ENCODE measurements around the gene JUN.

Gene JUN

DNA sequence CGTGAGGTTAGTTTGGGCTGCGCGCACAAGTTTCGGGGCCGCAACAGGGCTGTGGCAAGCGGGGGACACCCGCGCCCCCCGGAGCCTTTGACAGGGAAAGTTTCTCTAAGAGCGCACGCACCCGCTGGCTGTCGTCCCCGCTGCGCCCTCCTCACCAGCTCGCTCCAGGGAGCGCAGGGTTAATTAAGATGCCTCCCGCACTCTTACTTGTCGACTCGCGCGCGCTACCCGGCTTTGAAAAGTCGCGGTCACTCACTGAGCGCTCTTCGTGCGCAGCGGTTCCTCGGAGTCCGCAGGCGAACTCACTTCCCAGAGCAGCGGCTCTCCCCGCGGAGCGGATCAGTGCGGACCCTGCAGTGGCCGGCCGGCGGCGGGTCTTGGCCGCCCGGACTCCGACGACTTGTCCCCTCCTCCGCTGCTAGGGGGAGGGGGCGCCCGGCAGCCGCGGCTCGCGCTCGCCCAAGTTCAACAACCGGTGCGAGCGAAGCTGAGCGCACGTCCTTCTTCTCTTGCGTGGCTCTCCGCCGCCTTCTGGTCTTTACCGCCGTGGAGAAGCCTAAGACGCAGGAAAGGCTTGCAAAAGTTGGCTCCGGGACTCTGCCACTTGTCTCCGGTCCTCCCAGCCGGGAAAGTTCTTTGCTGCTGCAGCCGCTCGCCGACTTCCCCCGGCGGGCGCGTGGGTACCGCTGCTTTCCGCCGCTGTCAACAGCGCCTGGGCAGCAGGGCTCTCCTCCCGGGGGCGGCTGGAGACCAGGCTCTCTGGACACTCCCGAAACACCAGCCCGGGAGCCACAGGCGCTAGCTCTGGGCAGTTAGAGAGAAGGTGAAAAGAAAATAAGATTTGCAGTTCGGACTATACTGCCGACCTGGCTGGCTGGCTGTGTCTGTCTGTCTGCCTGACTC lies 506 bp downstream of the JUN start (continued):
- TF ChIP-seq, protein P1, sequence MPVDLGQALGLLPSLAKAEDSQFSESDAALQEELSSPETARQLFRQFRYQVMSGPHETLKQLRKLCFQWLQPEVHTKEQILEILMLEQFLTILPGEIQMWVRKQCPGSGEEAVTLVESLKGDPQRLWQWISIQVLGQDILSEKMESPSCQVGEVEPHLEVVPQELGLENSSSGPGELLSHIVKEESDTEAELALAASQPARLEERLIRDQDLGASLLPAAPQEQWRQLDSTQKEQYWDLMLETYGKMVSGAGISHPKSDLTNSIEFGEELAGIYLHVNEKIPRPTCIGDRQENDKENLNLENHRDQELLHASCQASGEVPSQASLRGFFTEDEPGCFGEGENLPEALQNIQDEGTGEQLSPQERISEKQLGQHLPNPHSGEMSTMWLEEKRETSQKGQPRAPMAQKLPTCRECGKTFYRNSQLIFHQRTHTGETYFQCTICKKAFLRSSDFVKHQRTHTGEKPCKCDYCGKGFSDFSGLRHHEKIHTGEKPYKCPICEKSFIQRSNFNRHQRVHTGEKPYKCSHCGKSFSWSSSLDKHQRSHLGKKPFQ (tag by site-specific recombination; IDR thresholded peaks at IDR 0.05): 0 out of 2 replicates have a peak, but pooled peaks have one; percentile 30

DNA sequence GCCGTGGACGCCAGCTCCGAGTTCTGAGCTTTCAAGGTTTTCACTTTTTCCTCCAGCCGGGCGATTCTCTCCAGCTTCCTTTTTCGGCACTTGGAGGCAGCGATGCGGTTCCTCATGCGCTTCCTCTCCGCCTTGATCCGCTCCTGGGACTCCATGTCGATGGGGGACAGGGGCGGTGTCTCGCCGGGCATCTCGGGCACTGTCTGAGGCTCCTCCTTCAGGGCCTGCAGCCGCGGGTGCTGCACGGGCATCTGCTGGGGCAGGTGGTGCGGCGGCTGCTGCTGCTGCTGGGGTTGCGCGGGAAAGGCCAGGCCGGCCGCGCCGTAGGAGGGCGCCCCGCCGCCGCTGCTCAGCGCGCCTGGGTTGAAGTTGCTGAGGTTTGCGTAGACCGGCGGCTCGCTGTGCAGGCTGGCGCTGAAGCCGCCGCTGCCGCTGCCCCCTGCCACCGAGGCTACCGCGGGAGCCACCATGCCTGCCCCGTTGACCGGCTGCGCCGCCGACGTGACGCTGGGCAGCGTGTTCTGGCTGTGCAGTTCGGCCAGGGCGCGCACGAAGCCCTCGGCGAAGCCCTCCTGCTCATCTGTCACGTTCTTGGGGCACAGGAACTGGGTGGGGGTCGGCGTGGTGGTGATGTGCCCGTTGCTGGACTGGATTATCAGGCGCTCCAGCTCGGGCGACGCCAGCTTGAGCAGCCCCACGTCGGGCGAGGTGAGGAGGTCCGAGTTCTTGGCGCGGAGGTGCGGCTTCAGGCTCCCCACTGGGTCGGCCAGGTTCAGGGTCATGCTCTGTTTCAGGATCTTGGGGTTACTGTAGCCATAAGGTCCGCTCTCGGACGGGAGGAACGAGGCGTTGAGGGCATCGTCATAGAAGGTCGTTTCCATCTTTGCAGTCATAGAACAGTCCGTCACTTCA lies 1.4 kb downstream of the JUN start:
- peak overlapping the region; percentile 97 for H3K27ac ChIP-seq (ENCODE audit: extremely low read depth, low read depth, low read length)
- peaks cover 9% of the 10 kb centered on the region for H3K4me1 ChIP-seq (ENCODE audit: control insufficient read depth, insufficient read depth, low read length)
- H3K9me3 ChIP-seq (ENCODE audit: control insufficient read depth, insufficient read depth, low read depth, low read length): no peaks in the 10 kb centered on the region
- peak overlapping the region; percentile 91 for H3K4me3 ChIP-seq (ENCODE audit: low read depth, low read length)
- POLR2A ChIA-PET: interaction anchor here (0.6 to 3.0 kb wide), 17 partner anchors 9 to 1032 kb away, joined by 3 to 20 read pairs (median 4); partner anchors contain the start of genes FGGY, HOOK1 and MYSM1
- CTCF ChIA-PET: interaction anchor here (0.6 to 1.5 kb wide), 5 partner anchors 13 to 431 kb away, joined by 3 to 5 read pairs (median 4); no protein-coding TSS in a partner anchor
- H3K36me3 ChIP-seq (ENCODE audit: control insufficient read depth in 2 of 2, insufficient read depth in 1 of 2, low read length in 2 of 2): peaks cover 0 to 18% of the 10 kb centered on the region in 2 experiments; a peak in 1 of 3 replicates
- TF ChIP-seq ZNF558 (tag by site-specific recombination; IDR thresholded peaks at IDR 0.05) (no peak), ZFP69B (tag by site-specific recombination; IDR thresholded peaks at IDR 0.05) (no peak), ZNF777 (tag by site-specific recombination; IDR thresholded peaks at IDR 0.05; ENCODE audit: borderline replicate concordance) (no peak), GFI1B (tag by site-specific recombination; IDR thresholded peaks at IDR 0.05) (no peak), ZNF221 (tag by site-specific recombination; IDR thresholded peaks at IDR 0.05; ENCODE audit: borderline replicate concordance) (no peak), ZNF623 (tag by site-specific recombination; IDR thresholded peaks at IDR 0.05) (peak; percentile 12; the same call in 1 of the 2 replicates), ZNF555 (tag by site-specific recombination; conservative IDR thresholded peaks at IDR 0.05) (no peak), SP7 (tag by site-specific recombination; IDR thresholded peaks at IDR 0.05) (no peak), ZNF121 (tag by site-specific recombination; IDR thresholded peaks at IDR 0.05) (peak; percentile 43; the same call in 1 of the 2 replicates), MZF1 (tag by site-specific recombination; IDR thresholded peaks at IDR 0.05; ENCODE audit: borderline replicate concordance) (no peak), ZNF155 (tag by site-specific recombination; IDR thresholded peaks at IDR 0.05) (no peak), ZBTB17 (tag by site-specific recombination; IDR thresholded peaks at IDR 0.05) (peak; percentile 45), ZNF211 (tag by site-specific recombination; IDR thresholded peaks at IDR 0.05; ENCODE audit: low read depth) (no peak), ZNF37A (tag by site-specific recombination; IDR thresholded peaks at IDR 0.05) (no peak), ZNF843 (tag by site-specific recombination; IDR thresholded peaks at IDR 0.05) (no peak), ZNF530 (tag by site-specific recombination; IDR thresholded peaks at IDR 0.05; ENCODE audit: low read depth) (no peak)
- TF ChIP-seq, protein P2, sequence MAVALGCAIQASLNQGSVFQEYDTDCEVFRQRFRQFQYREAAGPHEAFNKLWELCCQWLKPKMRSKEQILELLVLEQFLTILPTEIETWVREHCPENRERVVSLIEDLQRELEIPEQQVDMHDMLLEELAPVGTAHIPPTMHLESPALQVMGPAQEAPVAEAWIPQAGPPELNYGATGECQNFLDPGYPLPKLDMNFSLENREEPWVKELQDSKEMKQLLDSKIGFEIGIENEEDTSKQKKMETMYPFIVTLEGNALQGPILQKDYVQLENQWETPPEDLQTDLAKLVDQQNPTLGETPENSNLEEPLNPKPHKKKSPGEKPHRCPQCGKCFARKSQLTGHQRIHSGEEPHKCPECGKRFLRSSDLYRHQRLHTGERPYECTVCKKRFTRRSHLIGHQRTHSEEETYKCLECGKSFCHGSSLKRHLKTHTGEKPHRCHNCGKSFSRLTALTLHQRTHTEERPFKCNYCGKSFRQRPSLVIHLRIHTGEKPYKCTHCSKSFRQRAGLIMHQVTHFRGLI (tag by site-specific recombination; IDR thresholded peaks at IDR 0.05): no peak
- TF ChIP-seq, protein P3, sequence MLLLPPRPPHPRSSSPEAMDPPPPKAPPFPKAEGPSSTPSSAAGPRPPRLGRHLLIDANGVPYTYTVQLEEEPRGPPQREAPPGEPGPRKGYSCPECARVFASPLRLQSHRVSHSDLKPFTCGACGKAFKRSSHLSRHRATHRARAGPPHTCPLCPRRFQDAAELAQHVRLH (tag by site-specific recombination; IDR thresholded peaks at IDR 0.05): no peak
- TF ChIP-seq, protein P4, sequence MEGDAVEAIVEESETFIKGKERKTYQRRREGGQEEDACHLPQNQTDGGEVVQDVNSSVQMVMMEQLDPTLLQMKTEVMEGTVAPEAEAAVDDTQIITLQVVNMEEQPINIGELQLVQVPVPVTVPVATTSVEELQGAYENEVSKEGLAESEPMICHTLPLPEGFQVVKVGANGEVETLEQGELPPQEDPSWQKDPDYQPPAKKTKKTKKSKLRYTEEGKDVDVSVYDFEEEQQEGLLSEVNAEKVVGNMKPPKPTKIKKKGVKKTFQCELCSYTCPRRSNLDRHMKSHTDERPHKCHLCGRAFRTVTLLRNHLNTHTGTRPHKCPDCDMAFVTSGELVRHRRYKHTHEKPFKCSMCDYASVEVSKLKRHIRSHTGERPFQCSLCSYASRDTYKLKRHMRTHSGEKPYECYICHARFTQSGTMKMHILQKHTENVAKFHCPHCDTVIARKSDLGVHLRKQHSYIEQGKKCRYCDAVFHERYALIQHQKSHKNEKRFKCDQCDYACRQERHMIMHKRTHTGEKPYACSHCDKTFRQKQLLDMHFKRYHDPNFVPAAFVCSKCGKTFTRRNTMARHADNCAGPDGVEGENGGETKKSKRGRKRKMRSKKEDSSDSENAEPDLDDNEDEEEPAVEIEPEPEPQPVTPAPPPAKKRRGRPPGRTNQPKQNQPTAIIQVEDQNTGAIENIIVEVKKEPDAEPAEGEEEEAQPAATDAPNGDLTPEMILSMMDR (tag by site-specific recombination; IDR thresholded peaks at IDR 0.05): no peak
- TF ChIP-seq, protein P5, sequence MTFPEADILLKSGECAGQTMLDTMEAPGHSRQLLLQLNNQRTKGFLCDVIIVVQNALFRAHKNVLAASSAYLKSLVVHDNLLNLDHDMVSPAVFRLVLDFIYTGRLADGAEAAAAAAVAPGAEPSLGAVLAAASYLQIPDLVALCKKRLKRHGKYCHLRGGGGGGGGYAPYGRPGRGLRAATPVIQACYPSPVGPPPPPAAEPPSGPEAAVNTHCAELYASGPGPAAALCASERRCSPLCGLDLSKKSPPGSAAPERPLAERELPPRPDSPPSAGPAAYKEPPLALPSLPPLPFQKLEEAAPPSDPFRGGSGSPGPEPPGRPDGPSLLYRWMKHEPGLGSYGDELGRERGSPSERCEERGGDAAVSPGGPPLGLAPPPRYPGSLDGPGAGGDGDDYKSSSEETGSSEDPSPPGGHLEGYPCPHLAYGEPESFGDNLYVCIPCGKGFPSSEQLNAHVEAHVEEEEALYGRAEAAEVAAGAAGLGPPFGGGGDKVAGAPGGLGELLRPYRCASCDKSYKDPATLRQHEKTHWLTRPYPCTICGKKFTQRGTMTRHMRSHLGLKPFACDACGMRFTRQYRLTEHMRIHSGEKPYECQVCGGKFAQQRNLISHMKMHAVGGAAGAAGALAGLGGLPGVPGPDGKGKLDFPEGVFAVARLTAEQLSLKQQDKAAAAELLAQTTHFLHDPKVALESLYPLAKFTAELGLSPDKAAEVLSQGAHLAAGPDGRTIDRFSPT (tag by site-specific recombination; IDR thresholded peaks at IDR 0.05): peak; percentile 31; the same call in 1 of the 2 replicates
- TF ChIP-seq, protein P6, sequence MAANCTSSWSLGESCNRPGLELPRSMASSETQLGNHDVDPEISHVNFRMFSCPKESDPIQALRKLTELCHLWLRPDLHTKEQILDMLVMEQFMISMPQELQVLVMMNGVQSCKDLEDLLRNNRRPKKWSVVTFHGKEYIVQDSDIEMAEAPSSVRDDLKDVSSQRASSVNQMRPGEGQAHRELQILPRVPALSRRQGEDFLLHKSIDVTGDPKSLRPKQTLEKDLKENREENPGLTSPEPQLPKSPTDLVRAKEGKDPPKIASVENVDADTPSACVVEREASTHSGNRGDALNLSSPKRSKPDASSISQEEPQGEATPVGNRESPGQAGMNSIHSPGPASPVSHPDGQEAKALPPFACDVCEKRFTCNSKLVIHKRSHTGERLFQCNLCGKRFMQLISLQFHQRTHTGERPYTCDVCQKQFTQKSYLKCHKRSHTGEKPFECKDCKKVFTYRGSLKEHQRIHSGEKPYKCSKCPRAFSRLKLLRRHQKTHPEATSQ (tag by site-specific recombination; IDR thresholded peaks at IDR 0.05): no peak
- TF ChIP-seq, protein P7, sequence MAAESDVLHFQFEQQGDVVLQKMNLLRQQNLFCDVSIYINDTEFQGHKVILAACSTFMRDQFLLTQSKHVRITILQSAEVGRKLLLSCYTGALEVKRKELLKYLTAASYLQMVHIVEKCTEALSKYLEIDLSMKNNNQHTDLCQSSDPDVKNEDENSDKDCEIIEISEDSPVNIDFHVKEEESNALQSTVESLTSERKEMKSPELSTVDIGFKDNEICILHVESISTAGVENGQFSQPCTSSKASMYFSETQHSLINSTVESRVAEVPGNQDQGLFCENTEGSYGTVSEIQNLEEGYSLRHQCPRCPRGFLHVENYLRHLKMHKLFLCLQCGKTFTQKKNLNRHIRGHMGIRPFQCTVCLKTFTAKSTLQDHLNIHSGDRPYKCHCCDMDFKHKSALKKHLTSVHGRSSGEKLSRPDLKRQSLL (tag by site-specific recombination; IDR thresholded peaks at IDR 0.05): no peak
